NCI-H1105 (cell line): ENCODE data around the gene SV2B.

Source experiments
- DNase-seq: peaks from one replicate; lab custom pipeline; 2025; lab: John Stamatoyannopoulos, UW

SV2B gene

DNA sequence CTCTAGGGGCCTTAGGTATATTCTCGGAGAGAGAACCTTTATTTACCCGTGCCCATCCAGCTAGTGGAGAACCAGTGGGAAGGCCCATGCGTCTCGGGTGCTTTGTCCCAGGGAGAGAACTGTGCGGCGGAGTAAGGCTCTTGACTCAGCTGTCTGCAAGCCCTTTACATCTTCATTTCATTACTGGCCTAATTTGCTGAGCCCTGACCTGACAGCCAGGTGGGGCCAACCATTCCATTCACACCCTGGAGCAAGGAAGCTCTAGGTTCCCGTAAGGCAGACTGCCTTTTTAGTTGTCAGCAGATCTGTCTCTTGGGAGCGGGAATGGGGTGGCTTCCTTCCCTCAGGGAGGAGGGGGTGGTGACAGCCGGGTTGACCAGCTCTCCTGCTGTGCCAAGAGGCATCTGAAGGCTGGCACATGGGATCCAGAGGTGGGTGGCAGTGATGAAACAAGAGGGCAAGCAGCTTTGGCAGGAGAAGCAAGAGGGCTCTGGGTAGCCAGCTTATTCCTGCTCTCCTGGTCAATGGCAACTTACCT, 36.4 kb downstream of the SV2B start:
- no peak for DNase-seq

- no peak for DNase-seq
These were observed 40.5 kb downstream of the SV2B start for GRCh38 chr15:91140601-91141000.

GRCh38 chr15:91141097-91141496, 41.0 kb downstream of the SV2B start:
- DNase-seq: no peak

GRCh38 chr15:91142106-91142744, 42.2 kb downstream of the SV2B start:
- no peak for DNase-seq

- no peak for DNase-seq
These were observed 42.9 kb downstream of the SV2B start for GRCh38 chr15:91142946-91143345.

DNA sequence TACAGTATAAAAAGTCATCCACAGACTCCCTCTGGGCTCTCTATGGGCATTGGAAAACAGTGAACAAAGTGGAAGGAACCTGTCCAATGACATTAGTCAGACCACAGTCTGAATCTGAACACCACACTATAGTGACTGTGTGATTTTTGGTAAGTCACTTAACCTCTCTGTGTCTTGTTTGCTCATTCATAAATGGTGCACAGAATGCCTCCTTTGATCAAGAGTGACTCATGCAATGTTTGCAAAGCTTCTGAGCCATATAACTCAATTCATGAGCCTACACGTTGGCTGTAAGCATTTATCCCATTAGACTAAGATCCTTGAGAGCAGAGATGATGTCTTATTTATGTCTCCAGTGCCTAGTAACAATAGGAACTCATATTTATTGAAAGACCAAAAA, 46.7 kb downstream of the SV2B start:
- no peak for DNase-seq

GRCh38 chr15:91148243-91148642, 48.2 kb downstream of the SV2B start:
- DNase-seq: no peak

DNA sequence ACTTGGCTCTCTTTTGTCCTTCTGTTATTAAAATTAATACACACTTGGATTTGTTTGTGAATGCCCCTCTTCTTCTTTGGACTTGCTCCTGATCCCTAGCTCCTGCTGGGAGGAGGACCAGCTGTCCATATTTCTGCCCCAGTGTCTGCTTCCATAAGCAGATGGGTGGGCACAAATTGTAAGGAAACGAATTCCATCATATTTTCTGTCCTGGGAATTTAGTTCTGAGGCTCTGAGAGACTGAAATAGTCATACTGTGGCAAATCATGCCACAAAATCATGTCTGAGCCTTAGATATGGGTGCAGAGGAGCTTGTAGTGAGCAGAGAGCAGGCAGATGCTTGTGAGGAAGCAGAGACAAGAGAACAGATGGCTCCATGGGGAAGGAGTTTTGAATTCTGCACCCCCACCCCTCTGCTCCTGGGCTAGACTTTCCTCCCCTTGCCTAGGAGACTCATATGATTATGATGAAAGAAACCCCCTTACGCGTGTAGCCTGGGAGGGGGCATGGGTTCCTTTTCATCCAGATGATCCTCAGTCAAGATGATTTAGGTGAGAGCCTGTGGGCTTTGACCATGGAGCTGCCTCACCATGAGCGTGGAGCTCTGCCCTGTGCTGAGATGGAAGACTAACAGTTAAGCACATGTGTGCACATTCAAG, 50.6 kb downstream of the SV2B start:
- DNase-seq: no peak

DNA sequence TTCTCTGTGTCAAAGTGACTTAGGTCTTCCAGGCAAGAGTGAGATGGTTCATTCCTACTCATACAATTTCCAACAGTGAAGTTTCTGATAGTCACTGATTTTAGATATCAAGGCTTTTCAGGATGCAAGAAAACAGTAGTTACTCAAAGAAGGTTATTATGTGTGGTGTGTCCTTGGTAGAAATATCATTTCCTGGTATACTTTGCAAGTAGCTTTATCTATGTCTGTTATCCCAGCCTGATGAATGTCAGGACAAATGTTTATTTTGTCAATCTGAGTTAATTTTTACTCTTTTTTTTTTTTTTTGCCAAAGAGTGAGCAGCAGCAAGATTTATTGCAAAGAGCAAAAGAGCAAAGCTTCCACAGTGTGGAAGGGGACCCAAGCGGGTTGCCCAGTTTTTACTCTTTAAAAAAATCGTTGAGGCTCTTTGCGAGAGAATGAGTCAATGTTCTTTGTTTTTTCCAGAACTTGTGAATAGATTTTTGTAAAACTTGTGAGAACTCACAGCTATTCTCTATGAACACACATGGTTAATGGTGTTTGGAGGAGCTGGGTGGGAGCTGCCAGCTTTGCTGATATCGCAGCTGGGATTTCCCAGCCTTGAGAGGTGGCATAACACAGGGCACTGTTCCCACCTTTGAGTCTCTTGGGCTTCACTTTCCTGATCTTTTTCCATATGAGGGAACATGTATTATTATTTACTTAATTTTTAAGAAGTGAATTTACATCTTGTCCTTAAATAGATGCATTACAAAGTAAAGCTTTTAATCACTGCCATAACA, 51.9 kb downstream of the SV2B start:
- no peak for DNase-seq

DNA sequence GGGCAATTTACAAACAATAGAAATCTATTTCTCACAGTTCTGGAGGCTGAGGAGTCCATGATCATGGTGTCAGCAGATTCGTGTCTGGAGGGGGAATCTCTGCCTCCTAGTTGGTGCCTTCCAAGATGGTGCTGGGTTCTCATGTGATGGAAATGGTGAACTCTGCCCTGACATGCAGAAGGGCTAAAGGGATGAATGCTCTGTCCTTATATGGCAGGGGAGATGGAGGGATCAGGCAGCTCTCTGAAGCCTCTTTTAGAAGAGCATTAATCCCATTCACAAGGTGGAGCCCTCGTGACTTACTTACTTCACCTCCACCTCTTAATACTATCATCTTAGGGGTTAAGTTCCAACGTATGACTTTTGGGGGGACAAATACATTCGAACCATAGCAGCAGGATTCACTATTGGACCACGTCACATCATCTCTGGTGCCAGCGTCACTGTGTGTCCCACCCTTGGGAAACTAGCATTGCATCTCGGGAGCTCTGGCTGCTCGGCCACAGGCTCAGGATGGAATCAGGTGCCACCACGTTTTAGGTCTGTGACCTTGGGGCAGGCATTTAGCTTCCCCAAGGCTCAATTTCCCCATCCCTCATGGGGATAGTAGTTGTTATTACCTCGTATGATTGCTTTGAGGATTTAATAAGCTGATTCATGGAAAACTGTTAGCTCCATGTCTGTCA, 53.0 kb downstream of the SV2B start:
- DNase-seq: no peak

GRCh38 chr15:91153954-91154353, 53.9 kb downstream of the SV2B start:
- no peak for DNase-seq

DNA sequence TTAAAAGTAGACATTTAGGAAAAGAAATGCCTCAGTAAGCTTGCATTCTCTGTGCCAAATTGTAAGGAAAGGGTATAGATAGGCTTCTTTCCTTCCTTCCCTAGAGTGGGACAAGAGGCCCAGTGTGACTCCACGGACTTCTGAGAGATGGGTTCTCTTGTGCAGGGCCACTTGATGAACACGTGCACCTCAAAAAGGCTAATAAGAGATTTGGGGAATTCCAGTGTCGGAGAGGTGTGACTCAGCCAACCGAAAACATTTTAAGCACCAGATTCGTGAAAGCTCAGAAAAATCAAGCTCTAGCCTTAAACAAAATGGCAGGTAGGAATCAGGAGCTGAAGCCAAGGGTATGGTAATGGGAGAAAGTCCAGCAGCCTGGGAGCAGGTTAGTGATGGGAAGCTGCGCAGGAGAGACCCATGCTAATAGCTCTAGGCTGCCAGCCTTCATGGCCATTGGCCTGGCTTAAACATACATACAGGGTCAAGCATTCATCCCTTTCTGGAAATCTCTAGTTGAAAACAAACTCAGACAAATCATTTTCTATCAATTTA, 56.2 kb downstream of the SV2B start:
- DNase-seq: no peak

DNA sequence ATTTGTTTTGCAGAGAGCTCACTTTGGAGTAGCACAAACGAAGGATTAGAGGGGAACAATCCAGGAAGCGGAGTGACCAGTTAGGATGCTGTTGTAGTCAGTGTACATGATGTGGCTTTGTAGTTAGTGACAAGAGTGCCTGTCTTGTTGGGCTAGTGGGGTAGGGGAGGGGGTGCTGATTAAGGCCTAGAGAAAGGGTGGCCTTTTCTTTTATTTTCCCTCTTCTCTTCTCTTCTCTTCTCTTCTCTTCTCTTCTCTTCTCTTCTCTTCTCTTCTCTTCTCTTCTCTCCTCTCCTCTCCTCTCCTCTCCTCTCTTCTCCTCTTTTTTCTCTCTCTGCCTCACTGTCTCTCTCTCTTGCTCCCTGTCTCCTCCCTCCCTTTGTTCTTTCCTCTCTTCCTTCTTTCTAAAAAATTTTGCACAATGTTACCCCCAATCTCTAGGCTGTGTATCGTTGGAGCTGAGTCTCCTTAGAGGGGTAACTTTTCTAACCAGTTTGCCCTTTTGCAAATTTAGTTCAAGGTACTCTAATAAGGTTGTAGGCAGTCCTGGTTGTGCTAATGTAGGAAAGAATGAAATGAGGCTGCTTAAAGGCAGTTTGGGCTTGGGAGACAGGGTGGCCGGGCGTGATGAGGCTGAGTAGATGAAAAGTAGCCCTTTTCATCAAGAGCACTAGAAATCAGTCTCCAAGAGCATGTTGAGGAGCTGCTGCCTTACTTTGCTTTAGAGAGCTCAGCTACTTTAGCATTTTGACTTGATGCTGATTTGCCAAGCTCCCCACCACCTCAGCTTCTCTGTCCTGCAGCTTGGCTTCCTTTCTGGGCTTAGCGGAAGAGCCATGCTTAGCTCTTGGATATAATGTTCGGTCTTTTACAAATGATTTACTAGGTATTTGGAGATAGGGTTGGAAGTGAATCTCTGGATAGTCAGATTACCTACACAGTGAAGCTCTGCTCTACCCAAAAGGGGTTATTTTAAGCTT, 58.6 kb downstream of the SV2B start:
- no peak for DNase-seq

- DNase-seq: no peak
These were observed 65.8 kb downstream of the SV2B start for GRCh38 chr15:91165850-91166249.

DNA sequence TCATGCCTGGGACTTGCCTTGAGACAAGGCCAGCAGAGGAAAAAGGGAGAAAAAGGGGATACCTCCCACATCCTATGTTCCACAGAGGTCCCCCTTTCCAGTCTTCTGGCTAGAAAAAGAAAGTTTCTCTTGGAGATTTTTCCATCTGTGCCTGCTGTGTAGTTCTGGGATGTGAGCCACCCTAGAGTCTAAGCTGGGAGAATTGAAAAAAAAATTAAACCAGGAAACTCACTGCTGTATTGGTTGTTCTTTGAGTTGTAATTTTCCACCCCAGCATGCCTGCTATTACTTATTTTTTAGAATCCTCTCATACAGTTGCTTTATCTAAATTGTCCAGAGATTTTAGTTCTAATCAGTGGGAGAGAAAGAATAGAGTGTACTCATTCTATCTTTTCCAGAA, 68.4 kb downstream of the SV2B start:
- no peak for DNase-seq

DNA sequence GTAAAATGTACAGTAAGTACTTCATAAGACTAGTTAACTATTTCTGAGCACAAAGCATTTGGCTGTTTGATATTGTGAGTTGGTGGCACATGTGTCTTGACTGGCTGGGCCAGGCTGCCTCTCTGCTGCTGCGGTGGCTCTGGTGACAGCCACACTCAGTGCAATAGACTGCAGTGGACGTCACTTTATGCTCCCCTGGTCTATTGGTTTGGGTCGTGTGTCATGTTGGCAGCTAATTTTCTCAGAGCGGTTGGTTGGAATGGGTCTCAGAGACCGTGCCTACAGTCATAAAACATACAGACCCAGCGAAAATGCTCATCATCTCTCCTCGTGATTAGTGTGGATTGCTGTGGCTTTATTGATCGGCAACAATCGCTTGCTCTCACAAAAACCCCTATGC, 71.3 kb downstream of the SV2B start:
- no peak for DNase-seq

- no peak for DNase-seq
These were observed 82.0 kb downstream of the SV2B start for GRCh38 chr15:91182101-91182500.

- no peak for DNase-seq
These were observed 83.5 kb downstream of the SV2B start for GRCh38 chr15:91183596-91183995.

DNA sequence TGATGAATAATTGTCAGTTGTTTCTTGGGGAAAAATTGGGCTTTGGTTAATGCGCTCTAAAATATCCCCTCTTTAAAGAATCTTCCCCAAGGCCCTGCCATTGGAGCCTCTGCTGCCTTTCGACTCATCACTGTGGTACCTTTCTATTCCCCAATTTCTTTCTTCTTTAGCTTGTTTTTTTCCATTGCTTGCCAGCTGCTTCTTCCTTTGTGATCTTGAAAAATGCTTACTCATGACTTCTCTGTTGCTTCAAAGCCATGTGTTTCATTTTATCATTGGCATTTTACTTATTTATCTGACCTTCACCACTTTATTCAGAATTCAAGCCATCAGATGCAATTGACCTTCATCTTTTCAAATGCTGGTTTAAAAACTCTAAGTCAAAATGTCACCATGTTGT, 84.4 kb downstream of the SV2B start:
- DNase-seq: no peak

- DNase-seq: no peak
These were observed 87.0 kb downstream of the SV2B start for GRCh38 chr15:91186904-91187656.
